HG03565 (cell line): ENCODE measurements around the gene GABRB2.
A peak's percentile ranks its signal among the peaks of the same experiment; 100 is the strongest.
"Not testable (repeated sequence)": the region's sequence is repeated elsewhere in the genome, so short reads cannot be mapped to it uniquely, and the experiment has no call there.

ENCODE experiments used
- ATAC-seq: cut with Tn5 transposase; IDR thresholded peaks from one replicate; pipeline ENCODE4 v1.9.1; 2021; ENCODE audit warnings: mild to moderate bottlenecking, moderate library complexity; ENCODE audit not compliant: unreplicated experiment

GABRB2 gene

DNA sequence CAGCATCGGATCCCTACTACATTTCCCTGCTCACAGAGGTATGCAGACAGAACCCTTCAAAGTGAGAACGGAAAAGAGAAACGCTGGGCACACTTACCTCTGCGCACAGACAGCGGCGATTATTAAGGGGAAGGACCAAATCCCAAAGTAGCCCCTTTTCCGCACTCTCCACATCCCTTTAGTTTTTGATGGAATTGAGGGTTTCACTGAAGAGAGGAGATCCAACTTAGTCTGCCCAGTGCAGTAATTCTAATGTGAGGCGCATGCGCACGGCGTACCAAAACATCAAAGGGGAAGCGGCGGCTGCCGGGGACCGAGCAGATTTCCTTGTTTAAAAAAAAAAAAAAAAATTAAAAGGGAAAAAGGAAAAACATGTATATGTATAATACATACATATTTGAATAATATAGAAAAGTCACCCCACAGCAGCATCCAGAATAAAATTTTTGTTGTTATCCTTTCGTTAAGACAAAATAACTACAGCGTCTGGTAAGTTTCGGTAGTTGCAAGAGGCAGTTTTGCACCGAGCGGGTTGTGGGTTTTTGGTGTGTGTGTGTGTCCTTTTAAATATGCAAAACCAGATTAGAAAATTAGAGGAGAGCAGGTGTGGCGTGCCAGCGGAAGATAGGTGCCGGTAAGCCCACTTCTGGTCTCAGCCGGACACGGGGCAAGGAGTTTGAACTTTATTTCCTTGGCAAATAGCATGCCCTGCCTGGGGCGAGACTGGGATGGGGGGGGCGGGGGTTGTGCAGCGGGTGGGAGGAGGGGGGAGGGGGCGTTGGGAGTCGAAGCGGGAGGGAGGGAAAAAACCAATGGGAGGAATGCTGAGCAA, at the start of gene GABRB2:
GABRB2 (minus strand) TSS at position 256 of the 832 bp plus-strand sequence; CDS start at position 174, 82 bp downstream.
- ATAC-seq, result peak; percentile 70

DNA sequence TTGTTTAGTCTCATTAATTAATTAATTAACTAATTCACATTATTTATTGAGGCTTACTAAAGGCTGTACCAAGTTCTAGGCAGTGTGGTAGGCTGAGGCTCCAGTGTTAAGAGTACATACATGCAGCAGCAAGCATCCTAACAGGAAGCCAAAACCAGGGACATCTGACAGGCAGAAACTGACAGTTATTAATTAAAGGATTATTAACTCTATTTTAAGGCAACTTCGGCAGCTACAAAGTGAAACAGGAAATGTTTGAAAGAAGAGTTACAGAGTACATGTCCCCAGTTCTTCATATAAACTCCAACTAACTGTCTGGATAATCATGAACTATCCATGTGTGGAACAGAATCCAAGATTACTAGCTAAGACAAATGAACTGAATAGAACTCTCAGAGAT, 39.3 kb upstream of the GABRB2 start:
- ATAC-seq, result no peak

DNA sequence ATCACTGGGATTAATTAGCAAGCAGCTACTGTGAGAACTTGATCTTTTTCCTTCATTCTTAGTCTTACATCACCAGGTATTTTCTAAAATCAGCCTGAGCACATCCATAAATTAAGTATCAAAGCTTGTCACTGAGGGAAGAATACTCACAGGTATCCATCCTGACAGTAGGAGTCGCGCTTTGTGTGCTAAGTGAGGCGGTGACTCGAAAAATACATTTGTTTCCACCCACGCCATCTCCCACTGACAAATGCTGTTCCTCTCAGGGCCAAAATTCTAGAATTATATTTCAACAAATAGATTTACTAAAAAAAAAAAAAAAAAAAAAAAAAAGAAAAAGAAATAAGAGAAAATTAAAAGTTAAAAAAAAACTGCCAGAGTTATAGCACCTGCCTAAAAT, 34.1 kb upstream of the GABRB2 start:
- ATAC-seq, result no peak

DNA sequence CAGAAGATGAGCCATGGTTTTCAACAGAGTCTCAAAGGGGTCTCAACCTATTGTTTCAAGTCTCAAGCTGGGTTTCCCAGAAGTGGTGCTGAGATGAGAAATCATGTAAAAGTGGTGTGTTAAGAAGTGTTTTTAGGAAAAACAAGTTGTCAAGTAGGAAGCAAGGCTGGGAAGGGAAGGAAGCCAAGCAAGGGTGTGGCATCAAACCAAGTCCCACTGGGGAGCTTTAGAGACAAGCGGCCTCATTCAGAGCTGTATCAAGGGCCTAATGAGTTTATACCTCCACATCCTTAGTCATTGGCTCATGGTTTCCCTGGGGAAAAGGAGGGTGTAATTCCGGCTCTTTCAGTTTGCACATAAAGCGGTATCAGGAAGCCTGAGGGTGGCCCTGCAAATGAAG, 26.4 kb upstream of the GABRB2 start:
- ATAC-seq, result no peak

DNA sequence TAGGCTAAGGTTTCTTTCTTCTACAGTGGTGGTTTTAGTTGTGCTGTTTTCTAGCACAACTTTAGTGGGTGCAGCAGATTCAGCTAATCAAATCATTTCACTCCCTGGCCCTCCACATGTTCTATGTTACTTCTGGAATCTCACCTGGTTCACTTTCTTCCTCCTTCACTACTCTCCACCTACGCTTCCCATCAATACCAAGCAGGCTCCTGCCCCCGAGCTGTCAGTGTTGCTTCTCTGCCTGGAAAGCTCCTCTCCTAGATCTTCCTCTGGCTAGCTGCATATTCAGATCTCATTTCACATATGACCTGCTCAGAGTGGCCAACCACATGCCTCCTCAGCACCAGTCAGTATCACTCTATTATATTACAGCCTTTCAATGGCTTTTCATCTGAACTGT, 19.6 kb upstream of the GABRB2 start:
- no peak for ATAC-seq

DNA sequence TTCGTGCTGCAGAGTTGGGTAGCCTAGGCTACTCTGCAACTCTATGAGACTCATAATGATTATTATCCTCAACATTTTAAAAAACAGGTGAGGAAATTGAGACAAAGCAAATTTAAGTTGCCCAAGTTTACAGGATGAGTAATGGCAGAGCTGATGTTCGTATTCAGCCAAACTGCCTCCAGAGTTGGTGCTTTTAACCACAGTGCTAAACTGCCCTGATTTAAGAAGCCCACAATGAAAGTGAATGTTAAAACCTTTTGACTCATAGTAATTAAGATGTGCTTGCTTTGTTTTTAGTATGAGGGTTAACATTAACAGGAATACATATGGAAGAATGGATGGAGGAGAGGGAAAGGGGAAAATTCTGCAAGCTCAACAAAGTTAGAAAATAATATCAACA, 15.9 kb upstream of the GABRB2 start:
- ATAC-seq, result no peak

DNA sequence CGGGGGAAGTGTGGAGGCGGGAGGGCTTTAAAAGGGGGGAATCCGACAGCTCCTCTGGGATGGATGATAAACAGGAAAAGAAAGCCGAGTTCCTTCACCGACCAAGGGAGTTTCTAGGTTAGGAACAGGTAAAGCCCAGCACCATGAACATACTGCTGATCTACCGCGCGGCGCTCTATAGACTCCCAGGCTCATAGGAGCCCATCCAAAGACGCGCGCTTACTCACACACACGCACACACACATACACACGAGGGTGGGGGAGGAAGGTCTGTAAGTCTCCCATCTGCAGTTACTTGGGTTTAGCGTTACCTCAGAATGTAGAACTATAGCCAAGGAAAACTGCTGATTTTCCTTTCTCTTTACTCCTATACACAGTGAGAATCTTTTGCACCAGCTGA, 2.6 kb upstream of the GABRB2 start:
- ATAC-seq, result no peak

DNA sequence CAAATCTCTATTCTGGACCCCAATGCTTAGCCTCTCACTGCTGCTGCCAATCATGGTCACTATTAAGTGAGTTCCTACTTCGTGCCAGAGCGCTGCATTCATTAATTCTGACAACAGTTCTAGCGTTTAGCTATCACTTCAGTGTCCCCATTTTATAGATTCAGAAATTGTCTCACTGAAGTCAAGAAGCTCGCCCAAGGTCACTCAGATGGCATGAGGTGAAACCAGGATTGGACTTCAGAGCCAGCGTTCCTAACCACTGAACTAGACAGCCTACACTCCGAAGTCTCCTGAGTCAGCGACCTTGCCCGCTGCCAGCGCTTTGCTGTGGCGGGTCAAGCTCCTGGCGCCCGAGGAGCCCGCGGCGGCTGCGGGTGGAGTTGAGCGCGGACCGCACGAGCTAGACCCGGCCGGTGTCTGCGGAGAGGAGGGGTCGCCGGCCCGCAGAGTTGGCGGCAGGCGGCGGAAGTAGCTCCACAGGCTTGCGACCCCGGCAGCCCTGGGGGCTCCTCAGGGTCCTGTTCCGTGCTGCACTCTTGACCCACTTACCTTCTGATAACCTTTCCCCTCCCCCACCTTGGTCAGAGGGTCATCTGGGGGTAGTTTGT, 2.1 kb upstream of the GABRB2 start:
- ATAC-seq, result no peak

DNA sequence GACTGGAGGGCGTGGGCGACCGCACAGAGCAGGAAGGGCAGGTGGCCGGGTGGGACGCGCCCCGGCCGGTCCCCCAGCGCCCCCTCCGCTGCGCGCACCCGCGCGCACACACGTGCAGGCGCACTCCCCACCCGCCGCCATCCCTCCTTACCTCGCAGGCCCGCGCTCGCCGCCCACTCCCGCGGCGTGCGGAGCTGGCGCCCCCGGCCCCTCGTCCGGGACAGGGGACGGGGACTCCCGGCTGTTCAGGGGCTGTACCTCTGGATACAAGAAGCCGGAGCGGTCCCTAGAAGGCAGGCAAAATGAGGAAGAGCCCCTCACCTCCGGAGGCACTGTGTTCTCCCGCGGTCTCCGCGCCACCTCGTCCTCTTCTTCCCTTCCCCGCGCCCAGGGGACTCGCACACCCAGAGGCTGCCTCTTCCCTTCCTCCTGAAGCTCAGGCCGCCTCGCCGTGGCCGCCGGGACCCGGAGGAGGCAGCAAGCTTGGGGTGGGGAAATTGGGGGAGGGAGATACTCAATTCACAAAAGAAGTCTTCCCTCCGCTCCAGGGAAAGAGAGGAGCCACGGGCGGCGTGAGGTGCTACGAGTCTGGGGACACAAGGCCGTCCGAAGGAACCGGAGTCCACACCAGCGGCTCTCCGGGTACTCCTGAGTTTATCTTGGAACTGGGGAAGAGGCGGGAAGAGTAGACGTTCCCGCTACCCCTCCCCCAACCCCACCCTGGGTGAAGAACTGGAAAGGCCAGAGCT, 1.4 kb upstream of the GABRB2 start:
- ATAC-seq, result no peak

DNA sequence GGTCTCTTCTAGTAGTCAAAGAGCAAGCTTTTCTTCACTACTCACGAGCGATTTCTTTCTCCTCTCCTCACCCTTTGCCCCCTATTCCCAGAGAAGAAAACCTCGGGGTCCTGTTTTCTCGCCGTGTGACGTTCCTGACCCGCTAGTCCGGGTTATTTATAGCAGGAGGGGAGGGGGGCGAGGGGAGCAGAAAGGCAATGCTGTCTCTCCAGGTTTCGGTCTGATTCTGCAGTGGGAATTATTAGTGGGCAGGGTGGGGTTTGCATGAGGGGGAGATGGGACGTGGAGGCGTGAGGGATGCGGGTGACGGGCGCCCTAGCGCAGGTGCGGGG, 847 bp upstream of the GABRB2 start:
- ATAC-seq, result no peak

DNA sequence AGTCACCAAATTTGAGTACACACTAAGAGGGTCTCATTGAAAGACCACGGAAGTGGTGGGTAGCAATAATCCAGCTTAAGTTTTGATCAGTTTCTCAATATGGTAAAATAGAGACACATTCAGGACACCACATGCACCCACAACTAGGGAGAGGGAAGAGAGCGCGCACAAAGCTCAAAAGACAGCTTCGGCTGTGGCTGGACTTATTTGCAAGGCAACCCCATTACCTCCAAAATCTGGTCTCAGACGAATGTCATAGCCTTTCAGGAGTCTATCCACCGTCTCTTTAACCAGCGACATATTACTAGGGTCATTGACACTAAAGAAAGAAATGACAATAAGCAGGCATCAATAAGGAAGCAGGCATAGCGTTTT, 443 bp downstream of the GABRB2 start:
- peak; percentile 5 for ATAC-seq

DNA sequence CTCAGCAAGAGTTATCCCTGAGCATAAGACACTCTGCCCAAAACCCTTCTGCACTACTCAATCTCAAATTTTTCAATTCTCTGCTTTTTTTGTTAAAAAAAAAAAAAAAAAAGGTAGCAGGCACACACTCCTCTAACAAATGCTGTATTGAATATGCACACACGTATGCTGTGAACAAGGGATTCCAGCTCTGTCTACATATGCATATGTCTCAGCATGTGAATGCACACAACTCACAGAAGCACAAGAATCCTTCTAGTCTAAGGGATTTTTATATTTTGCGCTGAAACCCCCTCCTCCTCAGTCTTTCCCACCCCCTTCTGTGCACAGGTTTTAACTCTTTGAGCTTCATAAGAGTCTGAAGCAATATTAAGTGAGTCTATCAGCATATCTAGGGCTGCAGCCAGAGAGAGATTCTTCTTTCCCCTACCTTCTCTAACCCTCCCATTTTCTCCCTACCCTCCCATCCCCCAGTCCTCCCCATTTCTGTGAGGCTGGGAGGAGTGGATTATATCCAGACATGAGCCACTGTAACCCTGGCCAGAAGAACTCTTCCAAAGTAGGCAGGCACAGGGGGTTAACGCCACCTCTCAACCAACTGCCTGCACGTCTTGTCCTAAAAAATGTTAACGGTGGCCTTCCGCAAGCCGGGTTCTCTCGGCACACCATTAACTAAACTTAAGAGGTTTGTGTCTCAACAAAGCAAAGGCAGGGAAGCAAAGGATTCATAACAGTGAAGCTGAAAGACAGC, 1.0 kb downstream of the GABRB2 start:
- ATAC-seq, result no peak

DNA sequence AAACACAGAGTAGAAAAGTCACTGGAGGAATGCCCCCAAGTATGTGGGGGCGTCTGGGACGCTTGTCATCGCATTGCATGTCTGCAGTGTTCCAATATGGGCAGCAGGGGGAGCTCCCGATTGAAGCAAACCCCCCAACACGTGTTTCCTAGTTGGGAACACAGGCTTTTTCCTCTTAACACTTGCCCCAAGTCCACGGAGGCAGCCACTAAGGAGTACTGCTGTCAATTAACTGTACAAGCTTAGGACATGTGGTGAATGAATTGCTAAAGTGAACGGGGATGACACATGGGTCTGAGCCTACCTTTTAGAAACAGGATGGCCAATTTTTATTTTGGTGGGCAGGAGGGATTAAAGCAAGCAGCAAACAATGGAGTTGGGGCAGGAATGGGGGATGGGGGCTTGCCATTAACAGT, 2.2 kb downstream of the GABRB2 start:
- peak; percentile 51 for ATAC-seq

DNA sequence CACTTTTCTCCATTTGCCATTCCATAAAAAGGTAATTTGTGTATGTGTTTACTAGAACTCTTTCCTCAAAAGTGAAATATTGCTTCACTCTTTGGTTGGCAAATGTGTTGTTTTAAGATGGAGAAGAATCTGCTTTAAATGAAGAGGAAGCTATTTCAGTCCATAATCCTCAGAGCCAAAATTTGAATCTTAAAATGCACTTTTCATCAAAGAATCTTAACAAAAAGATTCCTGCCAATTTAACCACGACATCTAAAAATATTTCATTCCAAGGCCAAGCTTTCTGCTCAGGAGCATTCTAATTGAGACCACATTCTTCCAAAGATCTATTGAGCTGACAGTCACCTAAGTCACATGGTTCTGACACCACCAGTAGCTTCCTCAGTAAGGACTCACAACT, 7.5 kb downstream of the GABRB2 start:
- no peak for ATAC-seq

DNA sequence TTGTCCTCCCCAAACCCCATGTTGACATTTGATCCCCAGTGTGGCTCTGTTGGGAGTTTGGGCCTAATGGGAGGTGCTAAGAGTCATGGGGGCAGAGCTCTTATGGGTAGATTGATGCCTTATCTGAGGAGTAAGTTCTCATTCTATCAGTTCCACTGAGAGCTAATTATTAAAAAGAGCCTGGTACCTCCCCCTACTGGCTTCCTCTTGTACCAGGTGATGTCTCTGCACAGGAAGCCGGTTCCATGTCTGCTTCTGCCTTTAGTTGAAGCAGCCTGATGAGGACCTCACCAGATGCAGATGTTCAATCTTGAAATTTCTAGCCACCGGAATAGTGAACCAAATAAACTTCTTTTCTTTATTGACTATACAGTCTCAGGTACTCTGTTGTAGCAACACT, 10.8 kb downstream of the GABRB2 start:
- ATAC-seq, result peak; percentile 80

DNA sequence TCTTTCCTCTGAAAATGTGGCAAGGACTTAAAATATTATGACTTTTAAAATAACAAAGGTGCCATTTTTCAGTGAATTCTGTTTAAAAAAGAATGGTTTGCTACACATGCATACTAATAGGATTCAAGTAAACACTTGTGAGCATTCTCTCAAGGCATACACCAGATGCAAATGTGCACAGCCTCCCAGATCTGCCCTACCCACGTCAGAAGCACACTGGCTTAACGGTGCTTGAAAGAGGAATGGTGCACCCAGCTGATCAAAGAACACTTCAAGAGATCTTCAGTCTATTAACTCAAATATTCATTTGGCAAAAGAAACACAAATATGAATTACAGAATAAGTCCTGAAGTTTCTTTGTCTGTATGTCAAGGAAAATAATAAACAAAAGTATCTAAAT, 15.8 kb downstream of the GABRB2 start:
- no peak for ATAC-seq

DNA sequence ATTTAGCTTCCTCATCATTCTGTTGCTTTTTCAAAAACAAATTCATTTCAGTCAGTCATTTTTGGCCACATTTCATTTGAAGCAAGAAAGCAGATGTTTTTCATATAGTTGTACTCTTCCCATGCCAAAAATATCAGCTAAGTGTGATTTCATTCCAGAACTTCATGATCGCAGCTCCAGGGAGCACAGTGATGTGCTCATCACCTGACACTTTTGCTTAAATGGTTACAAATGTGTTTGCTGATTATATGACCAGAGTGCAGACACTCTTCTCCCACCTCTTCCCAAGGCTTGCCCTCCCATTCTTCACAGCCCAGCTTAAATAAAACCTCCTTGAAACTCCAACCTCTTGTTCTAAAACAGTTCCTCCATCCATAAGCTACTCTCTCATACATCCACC, 32.6 kb downstream of the GABRB2 start:
- ATAC-seq, result no peak

DNA sequence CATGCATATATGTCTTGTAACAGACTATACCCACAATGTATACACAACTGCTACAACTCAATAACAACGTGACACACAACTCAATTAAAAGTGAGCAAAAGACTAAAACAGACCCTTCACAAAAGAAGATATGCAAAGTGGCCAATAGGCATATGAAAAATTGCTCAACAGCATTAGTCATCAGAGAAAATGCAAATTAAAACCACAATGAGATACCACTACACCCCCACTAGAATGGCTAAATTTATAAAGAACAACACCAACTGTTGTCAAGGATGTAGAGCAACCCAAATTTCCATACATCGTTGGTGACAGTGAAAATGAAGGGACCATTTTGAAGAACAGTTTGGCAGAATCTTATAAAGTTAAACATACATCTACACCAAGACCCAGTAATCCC, 38.9 kb downstream of the GABRB2 start:
- no peak for ATAC-seq

DNA sequence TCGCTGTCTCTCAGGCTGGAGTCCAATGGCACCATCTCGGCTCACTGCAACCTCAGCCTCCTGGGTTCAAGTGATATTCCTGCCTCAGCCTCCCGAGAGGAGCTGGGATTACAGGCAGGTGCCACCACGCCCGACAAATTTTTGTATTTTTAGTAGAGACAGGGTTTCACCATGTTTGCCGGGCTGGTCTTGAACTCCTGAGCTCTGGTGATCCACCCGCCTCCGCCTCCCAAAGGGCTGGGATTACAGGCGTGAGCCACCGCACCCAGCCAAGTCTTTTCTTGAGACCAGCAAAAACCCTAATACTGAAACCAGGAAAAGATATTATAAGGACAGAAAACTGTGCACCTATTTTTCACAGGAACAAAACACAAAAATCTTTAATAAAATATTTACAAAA, 41.4 kb downstream of the GABRB2 start:
- ATAC-seq, result not testable (repeated sequence)

DNA sequence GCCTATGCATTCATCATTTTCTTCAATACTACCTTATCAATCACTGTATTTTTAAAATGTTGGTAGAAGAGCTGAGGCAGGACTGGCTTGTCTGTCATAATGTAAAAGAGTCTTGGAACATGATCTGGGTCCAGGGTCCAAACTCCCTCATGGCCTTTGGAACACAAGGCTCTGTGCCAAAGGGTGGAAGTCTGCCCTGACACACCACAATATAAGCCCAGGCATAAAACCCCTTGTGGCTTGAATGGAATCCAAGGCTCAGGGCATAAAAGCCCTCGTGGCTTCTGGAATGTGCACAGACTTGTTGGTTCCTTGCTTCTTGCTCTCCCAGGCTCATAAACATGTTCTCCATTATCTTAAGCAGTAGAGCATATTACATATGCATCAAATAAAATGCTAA, 48.0 kb downstream of the GABRB2 start:
- no peak for ATAC-seq

DNA sequence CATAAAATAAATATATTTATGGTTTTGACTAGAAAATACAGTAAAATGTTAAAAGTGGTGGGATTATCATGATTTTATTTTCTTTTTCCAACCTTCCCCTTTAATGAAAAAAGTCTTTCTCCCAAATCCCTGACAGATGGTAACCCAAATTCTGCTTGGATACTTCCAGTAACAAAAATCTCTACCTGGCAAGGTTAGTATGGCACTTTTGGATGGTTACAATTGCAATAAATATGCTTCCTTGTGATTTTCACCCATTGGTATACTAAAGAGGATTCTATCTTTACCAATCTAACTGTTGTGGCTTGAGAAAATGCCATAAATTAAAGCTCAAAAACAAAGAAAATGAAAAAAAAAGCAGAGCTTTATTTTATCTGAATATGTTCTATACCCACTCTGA, 62.8 kb downstream of the GABRB2 start:
- no peak for ATAC-seq
